Naive B cell (primary cell): Measurements from ENCODE around the gene MUC2. TPM values are rescaled to one million over a fixed set of nuclear protein-coding genes. Genes with fewer than 3 reads are reported as not detected.
A peak's percentile ranks its signal among the peaks of the same experiment; 100 is the strongest.

Source experiments
- ATAC-seq, 2 donors: fragments of 150-1000 bp; cut with Tn5 transposase; 2 replicates each; pipeline ENCODE4 v1.10.0; 2021; ENCODE audit warnings: low read depth in 2 of 2, mild to moderate bottlenecking in 2 of 2, moderate library complexity in 2 of 2
- DNase-seq: peaks from one replicate; pipeline ENCODE4 v3.0.0; 2022
- H3K27ac Mint-ChIP-seq, 6 donors: one replicate each; pipeline ENCODE4 v1.8.0; 2020 to 2022; ENCODE audit warnings: mild to moderate bottlenecking in 6 of 6, mixed read lengths in 6 of 6, moderate library complexity in 5 of 6, inconsistent platforms in 2 of 6
- H3K27me3 Mint-ChIP-seq, 3 donors: one replicate each; pipeline ENCODE4 v1.8.0; 2021 to 2022; ENCODE audit warnings: mixed read lengths in 3 of 3, mild to moderate bottlenecking in 1 of 3
- H3K36me3 Mint-ChIP-seq, 2 donors: one replicate each; pipeline ENCODE4 v1.8.0; 2020 to 2022; ENCODE audit warnings: mixed read lengths in 2 of 2, inconsistent platforms in 1 of 2, mild to moderate bottlenecking in 1 of 2
- H3K4me1 Mint-ChIP-seq, 3 donors: one replicate each; pipeline ENCODE4 v1.8.0; 2020 to 2022; ENCODE audit warnings: mixed read lengths in 3 of 3, inconsistent platforms in 1 of 3, mild to moderate bottlenecking in 1 of 3, moderate library complexity in 1 of 3
- H3K4me3 Mint-ChIP-seq, 8 donors: one replicate each; pipeline ENCODE4 v1.8.0; 2020 to 2022; ENCODE audit warnings: mild to moderate bottlenecking in 8 of 8, mixed read lengths in 8 of 8, moderate library complexity in 8 of 8, inconsistent platforms in 2 of 8
- H3K9me3 Mint-ChIP-seq, 7 donors: one replicate each; pipeline ENCODE4 v1.8.0; 2020 to 2022; ENCODE audit warnings: mixed read lengths in 7 of 7, mild to moderate bottlenecking in 5 of 7, inconsistent platforms in 2 of 7, moderate library complexity in 1 of 7
- polyA plus RNA-seq, 6 donors: library from polyadenylated mRNA; unstranded; fragments of 300-500 nt; fragmentation: Illumina TruSeq; gene quantifications; one replicate each; pipeline ENCODE4 v1.2.3, GENCODE V29; 2021; ENCODE audit warnings: low read depth in 6 of 6

Gene MUC2
- polyA plus RNA-seq, 6 donors from 2014 or later = not detected

DNA sequence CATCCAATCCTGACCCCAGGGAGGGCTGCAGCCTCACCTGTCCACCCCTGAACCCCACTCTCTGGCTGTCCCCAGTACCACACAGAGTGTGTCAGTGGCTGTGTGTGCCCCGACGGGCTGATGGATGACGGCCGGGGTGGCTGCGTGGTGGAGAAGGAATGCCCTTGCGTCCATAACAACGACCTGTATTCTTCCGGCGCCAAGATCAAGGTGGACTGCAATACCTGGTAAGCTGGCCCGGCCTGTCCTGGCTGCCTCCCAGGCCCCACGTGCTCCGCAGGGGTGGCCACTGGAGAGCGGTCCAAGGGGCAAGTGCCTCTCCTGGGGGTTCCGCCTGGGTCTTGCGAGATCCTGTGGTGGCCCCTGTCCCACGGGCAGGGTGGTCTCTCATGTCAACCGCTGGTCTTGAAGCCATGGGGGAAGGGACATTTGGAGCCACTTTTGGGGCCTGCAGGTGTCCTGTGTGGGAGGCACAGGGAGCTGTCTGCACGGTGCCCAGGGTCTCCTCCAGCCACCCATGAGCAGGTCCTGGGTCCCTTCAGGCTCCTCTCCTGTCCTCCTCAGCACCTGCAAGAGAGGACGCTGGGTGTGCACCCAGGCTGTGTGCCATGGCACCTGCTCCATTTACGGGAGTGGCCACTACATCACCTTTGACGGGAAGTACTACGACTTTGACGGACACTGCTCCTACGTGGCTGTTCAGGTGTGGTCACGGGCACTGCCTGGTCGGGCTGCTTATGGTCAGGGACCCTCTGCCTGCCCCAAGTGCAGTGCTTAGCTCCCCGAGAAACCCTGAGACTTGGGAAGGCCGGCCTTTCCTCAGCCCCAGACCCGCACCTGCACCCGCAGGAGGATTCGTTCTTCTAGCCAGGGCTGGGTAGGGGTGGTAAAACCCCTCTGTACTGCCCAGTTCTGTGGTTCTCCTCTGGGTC, 11.8 kb downstream of the MUC2 start:
- no peak overlapping the region for H3K4me3 Mint-ChIP-seq
- H3K9me3 Mint-ChIP-seq = peaks cover 0 to 2% (median 0%) of the 10 kb centered on the region in 7 donors
- no peak overlapping the region for H3K27ac Mint-ChIP-seq
- no peak for DNase-seq
- no peaks in the 10 kb centered on the region for H3K36me3 Mint-ChIP-seq
- ATAC-seq = no peak
- H3K4me1 Mint-ChIP-seq = no peaks in the 10 kb centered on the region
- H3K27me3 Mint-ChIP-seq = no peaks in the 10 kb centered on the region

DNA sequence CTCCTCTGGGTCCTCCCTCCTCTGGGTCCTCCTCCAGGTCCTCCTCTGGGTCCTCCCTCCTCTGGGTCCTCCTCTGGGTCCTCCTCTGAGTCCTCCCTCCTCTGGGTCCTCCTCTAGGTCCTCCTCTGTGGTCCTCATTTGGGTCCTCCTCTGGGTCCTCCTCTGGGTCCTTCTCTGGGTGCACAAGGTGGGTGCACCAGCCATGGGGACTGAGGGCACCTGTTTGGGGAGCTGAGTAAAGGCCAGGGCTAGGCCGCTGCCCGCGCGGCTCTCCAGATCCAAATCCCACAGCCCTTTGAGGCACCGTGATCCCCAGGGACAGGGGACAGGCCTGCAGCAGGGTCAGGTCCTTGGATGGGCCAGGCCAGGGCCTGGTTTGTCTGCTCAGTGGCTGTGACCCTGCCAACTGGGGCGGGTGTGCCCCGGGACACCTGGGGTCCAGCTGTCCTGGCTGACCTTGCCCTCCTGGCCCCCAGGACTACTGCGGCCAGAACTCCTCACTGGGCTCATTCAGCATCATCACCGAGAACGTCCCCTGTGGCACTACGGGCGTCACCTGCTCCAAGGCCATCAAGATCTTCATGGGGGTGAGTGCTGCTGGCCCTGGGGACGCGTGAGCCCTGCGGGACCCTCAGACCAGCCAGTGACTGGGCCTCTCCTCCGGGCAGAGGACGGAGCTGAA, 12.7 kb downstream of the MUC2 start:
- DNase-seq (no peak), ATAC-seq (no peak)
- no peaks in the 10 kb centered on the region for H3K27me3 Mint-ChIP-seq
- no peak overlapping the region for H3K4me3 Mint-ChIP-seq
- peaks cover 0 to 4% (median 0%) of the 10 kb centered on the region in 7 donors for H3K9me3 Mint-ChIP-seq
- no peaks in the 10 kb centered on the region for H3K36me3 Mint-ChIP-seq
- no peak overlapping the region for H3K27ac Mint-ChIP-seq
- H3K4me1 Mint-ChIP-seq = no peaks in the 10 kb centered on the region

GRCh38 chr11:1087961-1088926, 13.6 kb downstream of the MUC2 start:
- DNase-seq = no peak
- ATAC-seq = no peak
- H3K27me3 Mint-ChIP-seq = no peaks in the 10 kb centered on the region
- no peaks in the 10 kb centered on the region for H3K36me3 Mint-ChIP-seq
- peaks cover 0 to 4% (median 0%) of the 10 kb centered on the region in 7 donors for H3K9me3 Mint-ChIP-seq
- no peaks in the 10 kb centered on the region for H3K4me1 Mint-ChIP-seq
- no peak overlapping the region for H3K27ac Mint-ChIP-seq
- no peak overlapping the region for H3K4me3 Mint-ChIP-seq

DNA sequence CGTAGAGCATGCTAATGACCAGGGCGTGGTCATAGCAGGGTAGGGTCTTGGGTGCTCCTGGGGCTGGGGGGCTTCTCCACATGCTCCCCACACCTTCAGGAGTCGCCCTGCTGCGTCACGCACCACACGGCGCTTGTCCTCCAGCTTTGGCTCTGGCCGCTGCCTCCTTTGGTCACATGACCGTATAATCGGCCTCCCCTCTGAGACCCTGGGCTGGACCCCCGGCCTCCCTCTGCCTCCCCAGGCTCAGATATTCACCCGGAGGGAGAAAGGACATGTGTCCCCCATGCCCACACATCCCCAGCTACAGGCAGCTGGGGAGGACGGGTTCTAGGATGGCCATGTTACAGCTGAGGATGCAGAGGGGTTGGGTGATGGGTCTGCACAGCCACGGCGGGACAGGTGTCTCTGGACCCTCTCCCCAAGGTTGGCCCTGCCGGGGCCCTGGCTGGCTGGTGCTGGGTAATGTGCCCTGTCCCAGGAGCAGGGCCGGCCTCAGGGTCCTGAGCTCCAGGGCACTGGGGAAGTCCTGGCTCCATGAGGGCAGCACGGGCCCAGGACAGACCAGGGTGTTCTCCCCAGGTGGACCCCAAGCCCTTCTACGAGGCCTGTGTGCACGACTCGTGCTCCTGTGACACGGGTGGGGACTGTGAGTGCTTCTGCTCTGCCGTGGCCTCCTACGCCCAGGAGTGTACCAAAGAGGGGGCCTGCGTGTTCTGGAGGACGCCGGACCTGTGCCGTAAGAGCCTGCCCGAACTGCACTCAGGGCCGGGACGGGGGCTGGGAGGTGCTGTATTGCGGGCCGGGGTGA, 14.5 kb downstream of the MUC2 start:
- ATAC-seq = no peak
- H3K27me3 Mint-ChIP-seq = no peaks in the 10 kb centered on the region
- DNase-seq = no peak
- no peaks in the 10 kb centered on the region for H3K36me3 Mint-ChIP-seq
- H3K4me1 Mint-ChIP-seq = no peaks in the 10 kb centered on the region
- no peak overlapping the region for H3K4me3 Mint-ChIP-seq
- peaks cover 0 to 4% (median 0%) of the 10 kb centered on the region in 7 donors for H3K9me3 Mint-ChIP-seq
- no peak overlapping the region for H3K27ac Mint-ChIP-seq

- Mint-ChIP-seq H3K27ac (no peak overlapping the region), H3K9me3 (peaks cover 0 to 5% (median 2%) of the 10 kb centered on the region in 7 donors), H3K4me1 (no peaks in the 10 kb centered on the region), H3K4me3 (no peak overlapping the region), H3K36me3 (peaks cover 0 to 3% of the 10 kb centered on the region in 2 donors), H3K27me3 (no peaks in the 10 kb centered on the region)
- no peak for DNase-seq
- ATAC-seq = no peak
Observed at GRCh38 chr11:1089738-1090599, 15.3 kb downstream of the MUC2 start.

DNA sequence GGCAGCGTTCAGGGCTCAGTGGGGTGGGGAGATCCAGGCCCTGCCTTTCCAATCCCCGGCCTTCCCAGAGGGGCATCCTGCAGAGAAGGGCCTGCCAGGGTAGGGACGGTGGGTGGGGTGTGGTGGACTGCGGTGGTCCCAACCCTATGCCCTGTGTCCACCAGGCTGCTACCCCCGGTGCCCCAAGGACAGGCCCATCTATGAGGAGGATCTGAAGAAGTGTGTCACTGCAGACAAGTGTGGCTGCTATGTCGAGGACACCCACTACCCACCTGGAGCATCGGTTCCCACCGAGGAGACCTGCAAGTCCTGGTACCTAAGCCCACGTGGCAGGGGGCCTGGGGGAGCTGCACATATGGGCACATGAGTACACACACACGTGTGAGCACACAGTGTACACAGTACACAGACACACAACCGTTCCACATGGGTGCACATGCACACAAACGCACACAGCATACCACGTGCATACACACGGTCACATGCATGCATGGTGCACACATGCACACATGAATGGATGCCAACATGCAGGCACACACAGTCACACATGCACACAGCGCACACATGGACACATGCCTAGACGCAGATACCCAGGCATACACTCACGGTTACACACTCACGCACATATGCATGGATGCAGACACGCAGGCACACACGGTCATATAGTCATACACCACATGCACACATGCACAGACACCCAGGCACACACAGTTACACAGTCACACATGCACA, 16.1 kb downstream of the MUC2 start:
- H3K9me3 Mint-ChIP-seq = peaks cover 0 to 8% (median 3%) of the 10 kb centered on the region in 7 donors
- H3K4me3 Mint-ChIP-seq = no peak overlapping the region
- H3K36me3 Mint-ChIP-seq = peaks cover 0 to 7% of the 10 kb centered on the region in 2 donors
- H3K27ac Mint-ChIP-seq = no peak overlapping the region
- H3K4me1 Mint-ChIP-seq = no peaks in the 10 kb centered on the region
- ATAC-seq (no peak), DNase-seq (no peak)
- no peaks in the 10 kb centered on the region for H3K27me3 Mint-ChIP-seq

GRCh38 chr11:1091332-1092083, 16.8 kb downstream of the MUC2 start:
- ATAC-seq = no peak
- no peak overlapping the region for H3K4me3 Mint-ChIP-seq

GRCh38 chr11:1092145-1092670, 17.5 kb downstream of the MUC2 start:
- no peak for ATAC-seq
- Mint-ChIP-seq H3K27ac (no peak overlapping the region), H3K36me3 (peaks cover 0 to 7% of the 10 kb centered on the region in 2 donors), H3K9me3 (peaks cover 0 to 8% (median 5%) of the 10 kb centered on the region in 7 donors), H3K27me3 (no peaks in the 10 kb centered on the region), H3K4me3 (no peak overlapping the region), H3K4me1 (no peaks in the 10 kb centered on the region)
- DNase-seq = no peak

More at GRCh38 chr11:1091332-1092083, 16.8 kb downstream of the MUC2 start:
- Mint-ChIP-seq H3K27ac (peak overlapping the region in 2 of 6 donors; percentile 24 to 52), H3K36me3 (peaks cover 0 to 7% of the 10 kb centered on the region in 2 donors), H3K9me3 (peaks cover 0 to 8% (median 5%) of the 10 kb centered on the region in 7 donors), H3K27me3 (no peaks in the 10 kb centered on the region), H3K4me1 (no peaks in the 10 kb centered on the region)
- DNase-seq = no peak

GRCh38 chr11:1092919-1093318, 18.2 kb downstream of the MUC2 start:
- no peak overlapping the region for H3K4me3 Mint-ChIP-seq
- no peak overlapping the region for H3K27ac Mint-ChIP-seq
- no peak for DNase-seq
- no peaks in the 10 kb centered on the region for H3K4me1 Mint-ChIP-seq
- H3K36me3 Mint-ChIP-seq = peaks cover 0 to 7% of the 10 kb centered on the region in 2 donors
- no peaks in the 10 kb centered on the region for H3K27me3 Mint-ChIP-seq
- H3K9me3 Mint-ChIP-seq = peaks cover 0 to 8% (median 5%) of the 10 kb centered on the region in 7 donors
- no peak for ATAC-seq

- Mint-ChIP-seq H3K27ac (peak overlapping the region in 1 of 6 donors; percentile 58), H3K36me3 (peaks cover 0 to 6% of the 10 kb centered on the region in 2 donors), H3K27me3 (no peaks in the 10 kb centered on the region), H3K4me1 (peaks cover 0 to 4% (median 0%) of the 10 kb centered on the region in 3 donors), H3K9me3 (peaks cover 0 to 9% (median 3%) of the 10 kb centered on the region in 7 donors), H3K4me3 (no peak overlapping the region)
- no peak for ATAC-seq
- no peak for DNase-seq
Observed at GRCh38 chr11:1099519-1100355, 25.1 kb downstream of the MUC2 start.
